DMS 273 (cell line): ENCODE data around the gene SCTR.
"Not testable (repeated sequence)": the region's sequence is repeated elsewhere in the genome, so short reads cannot be mapped to it uniquely, and the experiment has no call there.

Experiments used
- DNase-seq: peaks from one replicate; lab custom pipeline; 2025; ENCODE audit not compliant: unreplicated experiment; lab: John Stamatoyannopoulos, UW

Gene SCTR

GRCh38 chr2:119417908-119418307, 106.4 kb downstream of the SCTR start:
- no peak for DNase-seq

GRCh38 chr2:119416299-119416923, 107.9 kb downstream of the SCTR start:
- no peak for DNase-seq

GRCh38 chr2:119415630-119416029, 108.7 kb downstream of the SCTR start:
- DNase-seq = no peak

- DNase-seq = no peak
Observed at GRCh38 chr2:119414894-119415293, 109.4 kb downstream of the SCTR start.

- DNase-seq = no peak
Observed at GRCh38 chr2:119409506-119409905, 114.8 kb downstream of the SCTR start.

- DNase-seq = peak; percentile 27
Observed at GRCh38 chr2:119408221-119408619, 116.1 kb downstream of the SCTR start.

GRCh38 chr2:119407430-119408220, 116.7 kb downstream of the SCTR start:
- DNase-seq = peak; percentile 82

GRCh38 chr2:119405151-119405550, 119.1 kb downstream of the SCTR start:
- no peak for DNase-seq

- not testable (repeated sequence) for DNase-seq
Observed at GRCh38 chr2:119403618-119404017, 120.7 kb downstream of the SCTR start.

- no peak for DNase-seq
Observed at GRCh38 chr2:119402645-119403560, 121.4 kb downstream of the SCTR start.

GRCh38 chr2:119402106-119402505, 122.2 kb downstream of the SCTR start:
- DNase-seq = no peak

GRCh38 chr2:119397196-119397595, 127.1 kb downstream of the SCTR start:
- no peak for DNase-seq

GRCh38 chr2:119393971-119394748, 130.1 kb downstream of the SCTR start:
- no peak for DNase-seq
